HG02571 (cell line): ENCODE results near the gene ZNF716.
"Not testable (repeated sequence)": the region's sequence is repeated elsewhere in the genome, so short reads cannot be mapped to it uniquely, and the experiment has no call there.

Experiments
- ATAC-seq: cut with Tn5 transposase; IDR thresholded peaks from one replicate; pipeline ENCODE4 v1.9.1; 2021; ENCODE audit warnings: mild to moderate bottlenecking, moderate library complexity; ENCODE audit not compliant: unreplicated experiment

ZNF716 gene

GRCh38 chr7:57449904-57450303, at the start of gene ZNF716:
Gene ZNF716, plus strand, starts transcription at chr7:57450177. Its CDS starts 112 bp downstream, at chr7:57450289.
- no peak for ATAC-seq

- no peak for ATAC-seq
Observed at GRCh38 chr7:57400531-57401155, 49.3 kb upstream of the ZNF716 start.

GRCh38 chr7:57403051-57403450, 46.9 kb upstream of the ZNF716 start:
- not testable (repeated sequence) for ATAC-seq

- ATAC-seq, result no peak
Observed at GRCh38 chr7:57403601-57404342, 46.2 kb upstream of the ZNF716 start.

- ATAC-seq, result no peak
Observed at GRCh38 chr7:57404343-57404966, 45.5 kb upstream of the ZNF716 start.

GRCh38 chr7:57404967-57405421, 45.0 kb upstream of the ZNF716 start:
- ATAC-seq, result no peak

- no peak for ATAC-seq
Observed at GRCh38 chr7:57407125-57407524, 42.9 kb upstream of the ZNF716 start.

GRCh38 chr7:57412168-57412567, 37.8 kb upstream of the ZNF716 start:
- no peak for ATAC-seq

GRCh38 chr7:57412618-57413017, 37.4 kb upstream of the ZNF716 start:
- no peak for ATAC-seq

- no peak for ATAC-seq
Observed at GRCh38 chr7:57413529-57414398, 36.2 kb upstream of the ZNF716 start.

GRCh38 chr7:57414415-57414814, 35.6 kb upstream of the ZNF716 start:
- ATAC-seq, result no peak

- no peak for ATAC-seq
Observed at GRCh38 chr7:57414852-57415251, 35.1 kb upstream of the ZNF716 start.

- ATAC-seq, result no peak
Observed at GRCh38 chr7:57415326-57415725, 34.7 kb upstream of the ZNF716 start.

GRCh38 chr7:57415730-57416129, 34.2 kb upstream of the ZNF716 start:
- ATAC-seq, result no peak

- ATAC-seq, result no peak
Observed at GRCh38 chr7:57416601-57417358, 33.2 kb upstream of the ZNF716 start.

GRCh38 chr7:57417736-57418135, 32.2 kb upstream of the ZNF716 start:
- ATAC-seq, result no peak

GRCh38 chr7:57423768-57424167, 26.2 kb upstream of the ZNF716 start:
- ATAC-seq, result no peak

- ATAC-seq, result no peak
Observed at GRCh38 chr7:57424515-57425238, 25.3 kb upstream of the ZNF716 start.

GRCh38 chr7:57425239-57425944, 24.6 kb upstream of the ZNF716 start:
- ATAC-seq, result no peak
